GM23338 (cell line): ENCODE data around the gene TRAPPC3L. TPM values are rescaled to one million over a fixed set of nuclear protein-coding genes. Genes with fewer than 3 reads are reported as not detected.

ENCODE experiments used
- ATAC-seq: fragments of 200-7000 bp; cut with Tn5 transposase; 3 replicates; pipeline ENCODE4 v1.9.1; 2020
- DNase-seq: peaks from one replicate; pipeline ENCODE4 v3.0.0-alpha.2; 2015; ENCODE audit warnings: low spot score
- H2AFZ ChIP-seq: fragments of 200-600 bp; sonication (generic); 2 replicates; pipeline ENCODE4 v1.8.0; 2016; ENCODE audit warnings: antibody characterized with exemption, mild to moderate bottlenecking, moderate library complexity
- H3F3A ChIP-seq: fragments of 200-600 bp; sonication (generic); replicated peaks from 2 replicates; pipeline ENCODE4 v1.8.0; 2017; ENCODE audit warnings: antibody characterized with exemption, mixed run types, low read depth
- H3K27ac ChIP-seq: fragments of 200-600 bp; sonication (generic); 2 replicates; pipeline ENCODE4 v1.6.1; 2016; ENCODE audit warnings: low read depth
- H3K27me3 ChIP-seq: fragments of 200-600 bp; sonication (generic); 2 replicates; pipeline ENCODE4 v1.8.0; 2016; ENCODE audit warnings: mild to moderate bottlenecking, mixed run types, moderate library complexity; ENCODE audit not compliant: insufficient read depth
- H3K36me3 ChIP-seq: fragments of 200-600 bp; sonication (generic); 2 replicates; pipeline ENCODE4 v1.8.0; 2016; ENCODE audit warnings: mild to moderate bottlenecking; ENCODE audit not compliant: insufficient read depth
- H3K4me1 ChIP-seq: fragments of 200-600 bp; sonication (generic); 2 replicates; pipeline ENCODE4 v1.8.0; 2016; ENCODE audit warnings: mild to moderate bottlenecking, moderate library complexity; ENCODE audit not compliant: insufficient read depth
- H3K4me2 ChIP-seq: fragments of 200-600 bp; sonication (generic); 2 replicates; pipeline ENCODE4 v1.7.1; 2017; ENCODE audit warnings: mixed run types
- H3K4me3 ChIP-seq: fragments of 200-600 bp; sonication (generic); 2 replicates; pipeline ENCODE4 v1.6.1; 2016; ENCODE audit warnings: mixed run types
- H3K79me2 ChIP-seq: fragments of 200-600 bp; sonication (generic); replicated peaks from 2 replicates; pipeline ENCODE4 v1.8.0; 2017; ENCODE audit warnings: mild to moderate bottlenecking; ENCODE audit not compliant: insufficient read depth
- H3K9me2 ChIP-seq: fragments of 200-600 bp; sonication (generic); 2 replicates; pipeline ENCODE4 v1.8.0; 2017; ENCODE audit not compliant: insufficient read depth
- H4K20me1 ChIP-seq: fragments of 200-600 bp; sonication (generic); replicated peaks from 2 replicates; pipeline ENCODE4 v1.8.0; 2017; ENCODE audit warnings: mild to moderate bottlenecking; ENCODE audit not compliant: insufficient read depth
- H3K27ac Mint-ChIP-seq: 2 replicates; pipeline ENCODE4 v1.8.0; 2020; ENCODE audit warnings: inconsistent platforms, mild to moderate bottlenecking, moderate library complexity, mixed read lengths
- H3K27me3 Mint-ChIP-seq: 3 replicates; pipeline ENCODE4 v1.8.0; 2022; ENCODE audit warnings: low read depth, mild to moderate bottlenecking, moderate library complexity, mixed read lengths, inconsistent platforms; ENCODE audit not compliant: insufficient read depth, poor library complexity
- H3K36me3 Mint-ChIP-seq: 3 replicates; pipeline ENCODE4 v1.8.0; 2021; ENCODE audit warnings: low read depth, mild to moderate bottlenecking, inconsistent platforms, moderate library complexity, mixed read lengths
- H3K4me1 Mint-ChIP-seq: 3 replicates; pipeline ENCODE4 v1.8.0; 2020; ENCODE audit warnings: mild to moderate bottlenecking, inconsistent platforms, mixed read lengths
- H3K4me3 Mint-ChIP-seq: 3 replicates; pipeline ENCODE4 v1.8.0; 2021; ENCODE audit warnings: moderate library complexity, mild to moderate bottlenecking, inconsistent platforms, mixed read lengths
- H3K9me3 Mint-ChIP-seq: 3 replicates; pipeline ENCODE4 v1.8.0; 2020; ENCODE audit warnings: moderate library complexity, mild to moderate bottlenecking, inconsistent platforms, mixed read lengths
- CREB1 ChIP-seq: fragments of 250-450 bp; sonication (Bioruptor Pico); IDR thresholded peaks from 2 replicates; pipeline ENCODE4 v1.5.0; 2020; ENCODE audit warnings: low read depth, mild to moderate bottlenecking, moderate library complexity
- EZH2 ChIP-seq: fragments of 200-600 bp; sonication (generic); IDR thresholded peaks from one replicate; pipeline ENCODE4 v1.8.0; 2017; ENCODE audit warnings: antibody characterized with exemption, mild to moderate bottlenecking, low read depth; ENCODE audit not compliant: unreplicated experiment
- EZH2phosphoT487 ChIP-seq: fragments of 200-600 bp; sonication (generic); IDR thresholded peaks from one replicate; pipeline ENCODE4 v1.8.1; 2018; ENCODE audit warnings: antibody characterized with exemption; ENCODE audit not compliant: unreplicated experiment
- JUNB ChIP-seq: IDR thresholded peaks from one replicate; pipeline ENCODE4 v1.6.1; 2016; ENCODE audit warnings: antibody characterized with exemption; ENCODE audit not compliant: unreplicated experiment
- NANOG ChIP-seq: IDR thresholded peaks from 2 replicates; pipeline ENCODE4 v1.6.1; 2016; ENCODE audit warnings: antibody characterized with exemption, borderline replicate concordance
- STAT1 ChIP-seq: IDR thresholded peaks from one replicate; pipeline ENCODE4 v1.6.1; 2016; ENCODE audit warnings: antibody characterized with exemption; ENCODE audit not compliant: unreplicated experiment
- ZNF114 ChIP-seq: fragments of 250-450 bp; sonication (Bioruptor Pico); IDR thresholded peaks from 2 replicates; pipeline ENCODE4 v1.5.0; 2020; ENCODE audit warnings: mild to moderate bottlenecking, moderate library complexity
- ZNF331 ChIP-seq: fragments of 250-450 bp; sonication (Bioruptor Pico); IDR thresholded peaks from 2 replicates; pipeline ENCODE4 v1.5.0; 2020; ENCODE audit warnings: low read depth, mild to moderate bottlenecking, moderate library complexity
- polyA plus RNA-seq: library from polyadenylated mRNA; unstranded; fragments of >200 nt; fragmentation: Nextera tagmentation; extraction: Ambion mirVana; gene quantifications from 2 replicates; pipeline ENCODE4 v1.2.1, GENCODE V29; 2016
- total RNA-seq: library from RNA; depleted of rRNA; stranded (reverse); fragments of >200 nt; shearing (Covaris generic); gene quantifications from 2 replicates; pipeline ENCODE4 v1.2.3, GENCODE V29; 2014
- TF ChIP-seq, protein P1 (sequence below): IDR thresholded peaks from 2 replicates; pipeline ENCODE4 v1.6.1; 2016; ENCODE audit warnings: antibody characterized with exemption
- TF ChIP-seq, protein P2 (sequence below): IDR thresholded peaks from one replicate; pipeline ENCODE4 v1.6.1; 2018; ENCODE audit warnings: antibody characterized with exemption; ENCODE audit not compliant: unreplicated experiment
- TF ChIP-seq, protein P3 (sequence below), 2 experiments: fragments of 200-600 bp in 1 of 2; sonication (generic) in 1 of 2; conservative IDR thresholded peaks; 2 replicates each; pipeline versions ENCODE4 v1.5.1 to v1.6.1; 2016 to 2017; ENCODE audit warnings: antibody characterized with exemption in 2 of 2, low read depth in 2 of 2, mild to moderate bottlenecking in 2 of 2, moderate library complexity in 1 of 2

TRAPPC3L gene
- total and polyA plus RNA-seq, 2 experiments from 2014 or later = not detected

DNA sequence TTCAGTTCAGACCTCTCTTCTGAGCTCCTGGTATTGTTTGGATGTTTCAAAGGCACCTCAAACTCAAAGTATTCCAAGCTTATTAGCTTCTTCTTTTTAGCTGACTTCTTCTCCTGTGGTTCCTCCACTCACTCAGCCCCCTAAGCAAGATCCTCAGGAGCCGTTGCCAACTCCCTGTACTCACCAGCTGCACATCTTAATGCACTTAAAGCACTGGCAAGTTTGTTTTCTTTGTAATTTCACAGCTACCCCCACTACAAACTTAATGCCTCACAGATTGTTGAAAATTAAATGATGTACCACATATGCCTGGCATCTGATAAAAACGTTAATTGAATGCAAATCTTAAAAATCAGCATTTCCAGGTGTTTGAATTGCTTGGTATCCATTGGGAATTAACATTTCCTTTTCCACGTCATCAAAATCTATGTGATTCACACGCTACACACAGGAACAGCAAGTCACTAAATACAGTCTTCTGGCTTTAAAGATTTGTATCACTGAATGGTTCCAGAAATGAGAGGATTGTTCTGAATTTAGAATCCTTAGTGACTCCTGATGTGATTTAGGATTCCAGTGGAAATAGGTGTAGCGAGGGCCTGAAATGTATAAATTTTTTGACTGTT lies 59.8 kb downstream of the TRAPPC3L start:
- DNase-seq (no peak), ATAC-seq (no peak)
- Histone ChIP-seq H4K20me1 (no peaks in the 10 kb centered on the region), H2AFZ (peak overlapping the region; percentile 53; the same call in 1 of the 2 replicates), H3K4me1 (no peaks in the 10 kb centered on the region), H3K36me3 (no peaks in the 10 kb centered on the region), H3K4me3 (no peak overlapping the region), H3K79me2 (no peaks in the 10 kb centered on the region), H3K27me3 (no peaks in the 10 kb centered on the region), H3K27ac (no peak overlapping the region), H3F3A (no peaks in the 10 kb centered on the region), H3K4me2 (no peak overlapping the region), H3K9me2 (no peaks in the 10 kb centered on the region; the same call in 1 of the 2 replicates)
- Mint-ChIP-seq H3K27ac (no peak overlapping the region), H3K4me3 (no peak overlapping the region), H3K27me3 (peaks cover 4% of the 10 kb centered on the region), H3K4me1 (no peaks in the 10 kb centered on the region), H3K36me3 (no peaks in the 10 kb centered on the region), H3K9me3 (peaks cover 4% of the 10 kb centered on the region; the same call in 2 of the 3 replicates)
- TF ChIP-seq NANOG = no peak
- TF ChIP-seq EZH2phosphoT487 = no peak

DNA sequence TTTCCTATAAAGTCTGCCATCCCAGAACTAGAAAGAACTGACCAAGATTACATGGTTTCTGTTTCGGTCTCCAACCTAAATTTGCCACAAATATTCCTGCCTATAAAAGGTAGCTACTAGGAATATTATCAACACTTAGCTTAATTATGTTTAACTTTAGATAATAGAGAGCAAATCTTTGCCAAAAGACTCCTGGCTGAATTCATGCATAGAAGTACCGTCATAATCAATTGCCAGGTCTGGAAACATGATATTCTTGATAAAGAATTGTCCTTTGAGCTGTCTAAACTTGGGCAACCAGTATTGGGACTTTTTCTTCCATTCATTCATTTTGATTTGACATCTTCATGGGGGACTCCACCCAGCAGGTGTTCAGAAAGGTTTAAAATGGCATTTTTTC lies 61.9 kb downstream of the TRAPPC3L start:
- Histone ChIP-seq H3K36me3 (no peaks in the 10 kb centered on the region), H3K27me3 (no peaks in the 10 kb centered on the region), H3K79me2 (no peaks in the 10 kb centered on the region), H3K4me1 (no peaks in the 10 kb centered on the region), H3K4me3 (no peak overlapping the region), H3K9me2 (no peaks in the 10 kb centered on the region; the same call in 1 of the 2 replicates), H3K4me2 (no peak overlapping the region), H4K20me1 (no peaks in the 10 kb centered on the region), H3F3A (no peaks in the 10 kb centered on the region), H2AFZ (no peak overlapping the region), H3K27ac (no peak overlapping the region)
- ATAC-seq (no peak), DNase-seq (no peak)
- Mint-ChIP-seq H3K9me3 (no peaks in the 10 kb centered on the region; the same call in 2 of the 3 replicates), H3K4me3 (no peak overlapping the region), H3K27me3 (peaks cover 4% of the 10 kb centered on the region), H3K27ac (no peak overlapping the region), H3K4me1 (no peaks in the 10 kb centered on the region), H3K36me3 (no peaks in the 10 kb centered on the region)
- TF ChIP-seq, protein P1, sequence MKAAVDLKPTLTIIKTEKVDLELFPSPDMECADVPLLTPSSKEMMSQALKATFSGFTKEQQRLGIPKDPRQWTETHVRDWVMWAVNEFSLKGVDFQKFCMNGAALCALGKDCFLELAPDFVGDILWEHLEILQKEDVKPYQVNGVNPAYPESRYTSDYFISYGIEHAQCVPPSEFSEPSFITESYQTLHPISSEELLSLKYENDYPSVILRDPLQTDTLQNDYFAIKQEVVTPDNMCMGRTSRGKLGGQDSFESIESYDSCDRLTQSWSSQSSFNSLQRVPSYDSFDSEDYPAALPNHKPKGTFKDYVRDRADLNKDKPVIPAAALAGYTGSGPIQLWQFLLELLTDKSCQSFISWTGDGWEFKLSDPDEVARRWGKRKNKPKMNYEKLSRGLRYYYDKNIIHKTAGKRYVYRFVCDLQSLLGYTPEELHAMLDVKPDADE = no peak
- TF ChIP-seq EZH2phosphoT487 (no peak), NANOG (no peak), CREB1 (no peak), JUNB (no peak), ZNF331 (CRISPR knock-in tag) (no peak), EZH2 (no peak), ZNF114 (CRISPR knock-in tag) (no peak), STAT1 (no peak)
- TF ChIP-seq, protein P2, sequence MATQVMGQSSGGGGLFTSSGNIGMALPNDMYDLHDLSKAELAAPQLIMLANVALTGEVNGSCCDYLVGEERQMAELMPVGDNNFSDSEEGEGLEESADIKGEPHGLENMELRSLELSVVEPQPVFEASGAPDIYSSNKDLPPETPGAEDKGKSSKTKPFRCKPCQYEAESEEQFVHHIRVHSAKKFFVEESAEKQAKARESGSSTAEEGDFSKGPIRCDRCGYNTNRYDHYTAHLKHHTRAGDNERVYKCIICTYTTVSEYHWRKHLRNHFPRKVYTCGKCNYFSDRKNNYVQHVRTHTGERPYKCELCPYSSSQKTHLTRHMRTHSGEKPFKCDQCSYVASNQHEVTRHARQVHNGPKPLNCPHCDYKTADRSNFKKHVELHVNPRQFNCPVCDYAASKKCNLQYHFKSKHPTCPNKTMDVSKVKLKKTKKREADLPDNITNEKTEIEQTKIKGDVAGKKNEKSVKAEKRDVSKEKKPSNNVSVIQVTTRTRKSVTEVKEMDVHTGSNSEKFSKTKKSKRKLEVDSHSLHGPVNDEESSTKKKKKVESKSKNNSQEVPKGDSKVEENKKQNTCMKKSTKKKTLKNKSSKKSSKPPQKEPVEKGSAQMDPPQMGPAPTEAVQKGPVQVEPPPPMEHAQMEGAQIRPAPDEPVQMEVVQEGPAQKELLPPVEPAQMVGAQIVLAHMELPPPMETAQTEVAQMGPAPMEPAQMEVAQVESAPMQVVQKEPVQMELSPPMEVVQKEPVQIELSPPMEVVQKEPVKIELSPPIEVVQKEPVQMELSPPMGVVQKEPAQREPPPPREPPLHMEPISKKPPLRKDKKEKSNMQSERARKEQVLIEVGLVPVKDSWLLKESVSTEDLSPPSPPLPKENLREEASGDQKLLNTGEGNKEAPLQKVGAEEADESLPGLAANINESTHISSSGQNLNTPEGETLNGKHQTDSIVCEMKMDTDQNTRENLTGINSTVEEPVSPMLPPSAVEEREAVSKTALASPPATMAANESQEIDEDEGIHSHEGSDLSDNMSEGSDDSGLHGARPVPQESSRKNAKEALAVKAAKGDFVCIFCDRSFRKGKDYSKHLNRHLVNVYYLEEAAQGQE = no peak
- TF ChIP-seq, protein P3, sequence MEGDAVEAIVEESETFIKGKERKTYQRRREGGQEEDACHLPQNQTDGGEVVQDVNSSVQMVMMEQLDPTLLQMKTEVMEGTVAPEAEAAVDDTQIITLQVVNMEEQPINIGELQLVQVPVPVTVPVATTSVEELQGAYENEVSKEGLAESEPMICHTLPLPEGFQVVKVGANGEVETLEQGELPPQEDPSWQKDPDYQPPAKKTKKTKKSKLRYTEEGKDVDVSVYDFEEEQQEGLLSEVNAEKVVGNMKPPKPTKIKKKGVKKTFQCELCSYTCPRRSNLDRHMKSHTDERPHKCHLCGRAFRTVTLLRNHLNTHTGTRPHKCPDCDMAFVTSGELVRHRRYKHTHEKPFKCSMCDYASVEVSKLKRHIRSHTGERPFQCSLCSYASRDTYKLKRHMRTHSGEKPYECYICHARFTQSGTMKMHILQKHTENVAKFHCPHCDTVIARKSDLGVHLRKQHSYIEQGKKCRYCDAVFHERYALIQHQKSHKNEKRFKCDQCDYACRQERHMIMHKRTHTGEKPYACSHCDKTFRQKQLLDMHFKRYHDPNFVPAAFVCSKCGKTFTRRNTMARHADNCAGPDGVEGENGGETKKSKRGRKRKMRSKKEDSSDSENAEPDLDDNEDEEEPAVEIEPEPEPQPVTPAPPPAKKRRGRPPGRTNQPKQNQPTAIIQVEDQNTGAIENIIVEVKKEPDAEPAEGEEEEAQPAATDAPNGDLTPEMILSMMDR (conservative IDR thresholded peaks at IDR 0.05; ENCODE audit: low read depth in 2 of 2) = no peak
